IgD-negative memory B cell (primary cell): ENCODE results near the gene ZNF92. TPM values are rescaled to one million over a fixed set of nuclear protein-coding genes. Genes with fewer than 3 reads are reported as not detected.
"Not testable (repeated sequence)": the region's sequence is repeated elsewhere in the genome, so short reads cannot be mapped to it uniquely, and the experiment has no call there.

Experiments
- H3K27ac Mint-ChIP-seq, 3 donors: one replicate each; pipeline ENCODE4 v1.8.0; 2020 to 2022; ENCODE audit warnings: mild to moderate bottlenecking in 3 of 3, mixed read lengths in 3 of 3, moderate library complexity in 1 of 3
- H3K27me3 Mint-ChIP-seq: one replicate; pipeline ENCODE4 v1.8.0; 2021; ENCODE audit warnings: mixed read lengths
- H3K36me3 Mint-ChIP-seq: one replicate; pipeline ENCODE4 v1.8.0; 2020; ENCODE audit warnings: mild to moderate bottlenecking, mixed read lengths
- H3K4me1 Mint-ChIP-seq, 3 donors: one replicate each; pipeline ENCODE4 v1.8.0; 2020 to 2022; ENCODE audit warnings: mixed read lengths in 3 of 3, mild to moderate bottlenecking in 1 of 3
- H3K4me3 Mint-ChIP-seq, 4 donors: one replicate each; pipeline ENCODE4 v1.8.0; 2020 to 2022; ENCODE audit warnings: mild to moderate bottlenecking in 4 of 4, mixed read lengths in 4 of 4, moderate library complexity in 3 of 4
- H3K9me3 Mint-ChIP-seq, 3 donors: one replicate each; pipeline ENCODE4 v1.8.0; 2020 to 2021; ENCODE audit warnings: mixed read lengths in 3 of 3, mild to moderate bottlenecking in 1 of 3
- polyA plus RNA-seq: library from polyadenylated mRNA; unstranded; fragments of 300-500 nt; fragmentation: Illumina TruSeq; gene quantifications from one replicate; pipeline ENCODE4 v1.2.3, GENCODE V29; 2021

The ZNF92 gene
- polyA plus RNA-seq, 1 donor from 2014 or later, result 47.9 TPM

- H3K36me3 Mint-ChIP-seq, result peaks cover 37% of the 10 kb centered on the region
- H3K27ac Mint-ChIP-seq, result peak overlapping the region in 1 of 3 donors; percentile 61
- no peak overlapping the region for H3K4me3 Mint-ChIP-seq
- peaks cover 15 to 24% (median 17%) of the 10 kb centered on the region in 3 donors for H3K4me1 Mint-ChIP-seq
- H3K27me3 Mint-ChIP-seq, result no peaks in the 10 kb centered on the region
- H3K9me3 Mint-ChIP-seq, result peaks cover 8 to 14% (median 13%) of the 10 kb centered on the region in 3 donors
Observed at GRCh38 chr7:65397730-65398142, 24.1 kb downstream of the ZNF92 start.

DNA sequence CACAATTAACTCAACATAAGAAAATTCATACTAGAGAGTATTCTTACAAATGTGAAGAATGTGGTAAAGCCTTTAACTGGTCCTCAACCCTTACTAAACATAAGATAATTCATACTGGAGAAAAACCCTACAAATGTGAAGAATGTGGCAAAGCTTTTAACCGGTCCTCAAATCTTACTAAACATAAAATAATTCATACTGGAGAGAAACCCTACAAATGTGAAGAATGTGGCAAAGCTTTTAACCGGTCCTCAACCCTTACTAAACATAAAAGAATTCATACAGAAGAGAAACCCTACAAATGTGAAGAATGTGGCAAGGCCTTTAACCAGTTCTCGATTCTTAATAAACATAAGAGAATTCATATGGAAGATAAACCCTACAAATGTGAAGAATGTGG is 25.0 kb downstream of the ZNF92 start:
- peaks cover 32% of the 10 kb centered on the region for H3K36me3 Mint-ChIP-seq

DNA sequence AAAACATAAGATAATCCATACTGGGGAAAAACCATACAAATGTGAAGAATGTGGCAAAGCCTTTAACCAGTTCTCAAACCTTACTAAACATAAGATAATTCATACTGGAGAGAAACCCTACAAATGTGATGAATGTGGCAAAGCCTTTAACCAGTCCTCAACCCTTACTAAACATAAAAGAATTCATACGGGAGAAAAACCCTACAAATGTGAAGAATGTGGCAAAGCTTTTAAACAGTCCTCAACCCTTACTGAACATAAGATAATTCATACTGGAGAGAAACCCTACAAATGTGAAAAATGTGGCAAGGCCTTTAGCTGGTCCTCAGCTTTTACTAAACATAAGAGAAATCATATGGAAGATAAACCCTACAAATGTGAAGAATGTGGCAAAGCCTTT is 25.4 kb downstream of the ZNF92 start:
- not testable (repeated sequence) for H3K27me3 Mint-ChIP-seq
- Mint-ChIP-seq H3K9me3 (peaks cover 11 to 18% (median 17%) of the 10 kb centered on the region in 3 donors), H3K36me3 (peaks cover 29% of the 10 kb centered on the region)

More for the DNA sequence above, 25.0 kb downstream of the ZNF92 start:
- H3K27me3 Mint-ChIP-seq, H3K4me3 Mint-ChIP-seq: not testable (repeated sequence)
- Mint-ChIP-seq H3K4me1 (peaks cover 13 to 18% (median 14%) of the 10 kb centered on the region in 3 donors), H3K27ac (peak overlapping the region in 1 of 3 donors; percentile 32), H3K9me3 (peaks cover 8 to 15% (median 13%) of the 10 kb centered on the region in 3 donors)

GRCh38 chr7:65404020-65404419 is 30.4 kb downstream of the ZNF92 start:
- Mint-ChIP-seq H3K36me3 (peaks cover 15% of the 10 kb centered on the region), H3K27ac (peak overlapping the region in 1 of 3 donors; percentile 64), H3K27me3 (no peaks in the 10 kb centered on the region), H3K4me1 (no peaks in the 10 kb centered on the region), H3K9me3 (peaks cover 10 to 28% (median 27%) of the 10 kb centered on the region in 3 donors), H3K4me3 (no peak overlapping the region)

More for the DNA sequence above, 25.4 kb downstream of the ZNF92 start:
- Mint-ChIP-seq H3K27ac (peak overlapping the region in 1 of 3 donors; percentile 32), H3K4me1 (peaks cover 10 to 14% (median 12%) of the 10 kb centered on the region in 3 donors)
- H3K4me3 Mint-ChIP-seq, result not testable (repeated sequence)

- H3K36me3 Mint-ChIP-seq, result not testable (repeated sequence)
Observed at GRCh38 chr7:65406706-65407105, 33.1 kb downstream of the ZNF92 start.

DNA sequence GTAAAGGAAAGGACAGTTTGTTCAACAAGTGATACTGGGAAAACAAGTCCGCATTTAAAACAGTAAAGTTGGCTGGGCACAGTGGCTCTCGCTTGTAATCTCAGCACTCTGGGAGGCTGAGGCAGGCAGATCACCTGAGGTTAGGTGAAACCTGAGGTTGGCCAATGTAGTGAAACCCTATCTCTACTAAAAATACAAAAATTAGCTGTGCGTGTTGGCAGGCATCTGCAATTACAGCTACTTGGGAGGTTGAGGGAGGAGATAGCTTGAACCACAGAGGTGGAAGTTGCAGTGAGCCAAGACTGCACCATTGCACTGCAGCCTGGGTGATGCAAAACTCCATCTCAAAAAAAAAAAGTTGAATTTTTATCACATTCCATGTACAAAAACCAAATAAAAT is 35.7 kb downstream of the ZNF92 start:
- Mint-ChIP-seq H3K27me3 (peaks cover 1% of the 10 kb centered on the region), H3K4me1 (peaks cover 0 to 4% (median 1%) of the 10 kb centered on the region in 3 donors), H3K4me3 (no peak overlapping the region), H3K27ac (no peak overlapping the region), H3K9me3 (peaks cover 5 to 25% (median 21%) of the 10 kb centered on the region in 3 donors), H3K36me3 (peaks cover 4% of the 10 kb centered on the region)

More at GRCh38 chr7:65406706-65407105, 33.1 kb downstream of the ZNF92 start:
- H3K27me3 Mint-ChIP-seq, H3K4me3 Mint-ChIP-seq, H3K4me1 Mint-ChIP-seq, H3K27ac Mint-ChIP-seq: not testable (repeated sequence)
- peaks cover 8 to 27% (median 25%) of the 10 kb centered on the region in 3 donors for H3K9me3 Mint-ChIP-seq

- Mint-ChIP-seq H3K4me3 (no peak overlapping the region), H3K36me3 (peaks cover 4% of the 10 kb centered on the region), H3K27me3 (peaks cover 2% of the 10 kb centered on the region), H3K9me3 (peaks cover 5 to 17% (median 9%) of the 10 kb centered on the region in 3 donors), H3K27ac (peak overlapping the region in 2 of 3 donors; percentile 25 to 48), H3K4me1 (peaks cover 0 to 4% (median 1%) of the 10 kb centered on the region in 3 donors)
Observed at GRCh38 chr7:65411249-65411648, 37.6 kb downstream of the ZNF92 start.

DNA sequence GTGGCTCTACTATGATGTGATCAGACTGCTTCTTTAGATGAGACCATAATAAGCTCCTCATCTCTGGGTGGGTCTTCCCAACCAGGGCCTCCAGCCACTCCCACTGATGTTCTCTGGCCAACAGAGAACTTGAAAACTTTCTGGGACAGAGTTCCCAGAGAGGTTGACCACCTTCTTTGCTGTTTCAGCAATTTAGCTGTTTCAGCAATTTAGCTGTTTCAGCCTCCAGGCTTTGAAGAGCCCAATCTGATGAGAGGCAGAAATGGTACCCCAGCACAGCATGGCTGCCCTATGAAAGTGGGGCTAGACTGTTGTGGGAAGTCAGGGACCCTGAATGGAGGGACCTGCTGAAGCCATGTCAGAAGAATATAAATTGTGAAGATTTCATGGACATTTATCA is 49.0 kb downstream of the ZNF92 start:
- Mint-ChIP-seq H3K4me1 (no peaks in the 10 kb centered on the region), H3K27ac (no peak overlapping the region), H3K27me3 (no peaks in the 10 kb centered on the region), H3K9me3 (peaks cover 4 to 29% (median 25%) of the 10 kb centered on the region in 3 donors), H3K36me3 (no peaks in the 10 kb centered on the region), H3K4me3 (no peak overlapping the region)

DNA sequence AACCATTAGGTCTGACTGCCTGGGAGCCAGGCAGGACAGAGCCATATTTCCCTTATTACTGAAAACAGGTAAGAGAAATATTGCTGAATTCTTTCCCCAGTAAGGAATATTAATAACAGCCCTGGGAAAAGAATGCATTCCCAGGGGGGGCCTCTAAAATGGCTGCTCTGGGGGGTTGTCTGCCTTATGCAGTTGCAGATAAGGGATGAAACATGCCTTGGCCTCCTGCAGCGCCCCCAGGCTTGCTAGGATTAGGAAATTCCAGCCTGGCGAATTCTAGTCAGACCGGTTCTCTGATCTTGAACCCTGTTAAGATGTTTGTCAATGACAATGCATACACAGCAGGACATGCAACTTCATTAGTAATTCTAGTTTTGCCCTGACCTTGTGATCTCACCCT is 49.6 kb downstream of the ZNF92 start:
- H3K4me1 Mint-ChIP-seq, H3K27me3 Mint-ChIP-seq, H3K27ac Mint-ChIP-seq, H3K36me3 Mint-ChIP-seq, H3K4me3 Mint-ChIP-seq: not testable (repeated sequence)
- H3K9me3 Mint-ChIP-seq, result peaks cover 8 to 32% (median 26%) of the 10 kb centered on the region in 3 donors

- Mint-ChIP-seq H3K36me3 (no peaks in the 10 kb centered on the region), H3K27ac (no peak overlapping the region), H3K27me3 (no peaks in the 10 kb centered on the region), H3K4me3 (no peak overlapping the region), H3K9me3 (peaks cover 11 to 18% (median 13%) of the 10 kb centered on the region in 3 donors), H3K4me1 (peaks cover 0 to 4% (median 0%) of the 10 kb centered on the region in 3 donors)
Observed at GRCh38 chr7:65429642-65430343, 56.1 kb downstream of the ZNF92 start.

DNA sequence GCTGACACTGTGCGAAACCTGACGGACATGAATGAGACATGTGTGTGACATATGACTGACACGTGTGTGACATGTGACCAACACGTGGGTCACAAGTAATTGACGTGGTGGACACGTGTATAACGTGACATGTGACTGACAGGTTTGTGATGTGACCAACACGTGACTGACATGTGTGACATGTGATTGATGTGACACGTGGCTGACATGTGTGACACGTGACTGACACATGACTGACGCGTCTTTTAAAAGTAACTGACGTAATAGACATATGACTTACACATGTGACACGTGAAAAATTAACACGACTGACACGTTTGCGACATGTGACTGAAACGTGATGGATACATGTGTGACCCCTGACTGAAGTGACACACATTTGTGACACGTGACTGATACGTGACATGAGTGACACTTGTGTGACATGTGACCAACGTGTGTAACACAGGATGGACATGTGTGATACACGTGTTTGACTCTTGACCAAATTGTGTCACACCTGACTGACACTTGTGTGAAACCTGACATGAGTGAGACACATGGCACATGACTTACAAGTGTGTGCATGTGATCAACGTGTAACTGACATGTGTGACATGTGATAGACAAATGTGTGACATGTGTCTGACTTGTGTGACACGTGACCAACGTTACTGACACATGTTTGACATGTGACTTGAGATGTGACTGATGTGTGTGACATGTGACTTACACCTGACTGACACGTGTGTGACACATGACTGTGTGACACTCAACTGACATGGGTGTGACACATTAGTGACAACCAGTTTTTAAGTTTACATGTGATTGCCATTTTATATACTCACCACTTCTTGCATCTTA is 56.9 kb downstream of the ZNF92 start:
- Mint-ChIP-seq H3K4me3 (no peak overlapping the region), H3K36me3 (no peaks in the 10 kb centered on the region), H3K4me1 (peaks cover 0 to 4% (median 0%) of the 10 kb centered on the region in 3 donors), H3K27ac (no peak overlapping the region), H3K9me3 (peaks cover 6 to 16% (median 11%) of the 10 kb centered on the region in 3 donors), H3K27me3 (no peaks in the 10 kb centered on the region)

- Mint-ChIP-seq H3K27me3 (no peaks in the 10 kb centered on the region), H3K27ac (no peak overlapping the region), H3K36me3 (no peaks in the 10 kb centered on the region), H3K9me3 (peaks cover 0 to 6% (median 2%) of the 10 kb centered on the region in 3 donors), H3K4me1 (peaks cover 3 to 6% (median 4%) of the 10 kb centered on the region in 3 donors), H3K4me3 (peak overlapping the region in 1 of 4 donors; percentile 4)
Observed at GRCh38 chr7:65434307-65434706, 60.7 kb downstream of the ZNF92 start.

GRCh38 chr7:65436163-65436562 is 62.5 kb downstream of the ZNF92 start:
- Mint-ChIP-seq H3K4me3 (no peak overlapping the region), H3K4me1 (peaks cover 3 to 6% (median 4%) of the 10 kb centered on the region in 3 donors), H3K9me3 (peaks cover 0 to 2% (median 2%) of the 10 kb centered on the region in 3 donors), H3K27ac (no peak overlapping the region), H3K27me3 (no peaks in the 10 kb centered on the region), H3K36me3 (no peaks in the 10 kb centered on the region)

DNA sequence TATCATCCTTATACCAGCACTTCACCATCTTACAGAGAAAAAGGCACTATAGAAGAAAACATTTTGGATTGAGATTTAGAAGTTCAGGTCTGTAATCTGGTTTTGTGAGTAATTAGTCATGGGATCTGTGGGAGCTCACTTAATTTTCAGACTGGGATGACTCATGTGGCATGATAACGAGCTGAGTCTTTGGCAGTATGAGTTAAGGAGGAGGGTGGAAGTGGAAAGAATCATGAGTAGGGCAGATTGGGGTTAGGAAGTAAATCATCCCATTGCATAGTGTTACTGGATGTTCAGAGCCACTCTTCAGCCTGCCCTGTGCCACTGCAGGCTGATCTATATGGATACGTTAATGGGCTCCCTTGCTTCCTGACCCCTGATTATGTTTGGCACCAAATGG is 64.9 kb downstream of the ZNF92 start:
- peaks cover 2% of the 10 kb centered on the region for H3K27me3 Mint-ChIP-seq
- H3K9me3 Mint-ChIP-seq, result peaks cover 0 to 2% (median 0%) of the 10 kb centered on the region in 3 donors
- H3K4me1 Mint-ChIP-seq, result peaks cover 3 to 6% (median 4%) of the 10 kb centered on the region in 3 donors
- H3K4me3 Mint-ChIP-seq, result no peak overlapping the region
- no peaks in the 10 kb centered on the region for H3K36me3 Mint-ChIP-seq
- H3K27ac Mint-ChIP-seq, result no peak overlapping the region

- no peaks in the 10 kb centered on the region for H3K36me3 Mint-ChIP-seq
- no peak overlapping the region for H3K27ac Mint-ChIP-seq
- peaks cover 0 to 3% (median 0%) of the 10 kb centered on the region in 3 donors for H3K9me3 Mint-ChIP-seq
- H3K4me3 Mint-ChIP-seq, result no peak overlapping the region
- peaks cover 2 to 6% (median 3%) of the 10 kb centered on the region in 3 donors for H3K4me1 Mint-ChIP-seq
- peaks cover 2% of the 10 kb centered on the region for H3K27me3 Mint-ChIP-seq
Observed at GRCh38 chr7:65441010-65441409, 67.4 kb downstream of the ZNF92 start.
